ENCODE results near the gene HDLBP. TPM values are rescaled to one million over a fixed set of nuclear protein-coding genes. Genes with fewer than 3 reads are reported as not detected.

The HDLBP gene
- total RNA-seq, 2 experiments from 2014 or later = 170 to 176 TPM

DNA sequence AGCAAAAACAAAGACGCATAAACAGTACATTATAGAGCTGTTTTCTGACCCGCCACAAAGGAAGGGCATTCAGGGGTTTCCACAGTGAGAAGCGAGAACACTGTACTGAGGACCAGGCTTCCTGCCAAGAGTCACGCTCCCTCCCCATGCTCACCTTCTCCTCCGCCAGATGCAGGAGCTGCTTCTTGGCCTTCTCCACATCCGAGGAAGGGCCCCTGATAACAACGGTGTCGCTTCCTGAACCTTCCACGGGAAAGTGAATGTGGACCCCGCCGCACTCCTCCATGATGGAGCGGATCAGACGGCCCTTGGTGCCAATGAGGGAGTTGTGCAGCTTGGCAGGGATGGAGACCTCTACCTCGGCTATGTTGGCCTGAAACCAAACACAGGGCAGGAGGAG is 73.2 kb downstream of the HDLBP start:
- Histone ChIP-seq H3K4me2 (ENCODE audit: low read length) (no peak overlapping the region), H4K20me1 (ENCODE audit: insufficient read depth, low read length) (no peaks in the 10 kb centered on the region; the same call in 1 of the 2 replicates), H3K9me3 (ENCODE audit: low read length) (no peaks in the 10 kb centered on the region), H3K79me2 (ENCODE audit: insufficient read depth, low read depth, low read length) (no peaks in the 10 kb centered on the region), H2AFZ (ENCODE audit: low read length) (no peak overlapping the region), H3K4me3 (ENCODE audit: low read depth, low read length, poor library complexity, severe bottlenecking) (no peak overlapping the region), H3K27ac (ENCODE audit: low read depth, low read length, poor library complexity, severe bottlenecking) (no peak overlapping the region), H3K9me2 (ENCODE audit: insufficient read depth, low read length) (no peaks in the 10 kb centered on the region), H3K4me1 (ENCODE audit: insufficient read depth, low read length, poor library complexity, severe bottlenecking) (no peaks in the 10 kb centered on the region), H3K36me3 (ENCODE audit: insufficient read depth, low read length) (peaks cover 92% of the 10 kb centered on the region)
- no TSS peak for BruUV-seq (replicated peaks)
- POLR2A ChIA-PET = no interaction called here
- TF ChIP-seq, protein P1, sequence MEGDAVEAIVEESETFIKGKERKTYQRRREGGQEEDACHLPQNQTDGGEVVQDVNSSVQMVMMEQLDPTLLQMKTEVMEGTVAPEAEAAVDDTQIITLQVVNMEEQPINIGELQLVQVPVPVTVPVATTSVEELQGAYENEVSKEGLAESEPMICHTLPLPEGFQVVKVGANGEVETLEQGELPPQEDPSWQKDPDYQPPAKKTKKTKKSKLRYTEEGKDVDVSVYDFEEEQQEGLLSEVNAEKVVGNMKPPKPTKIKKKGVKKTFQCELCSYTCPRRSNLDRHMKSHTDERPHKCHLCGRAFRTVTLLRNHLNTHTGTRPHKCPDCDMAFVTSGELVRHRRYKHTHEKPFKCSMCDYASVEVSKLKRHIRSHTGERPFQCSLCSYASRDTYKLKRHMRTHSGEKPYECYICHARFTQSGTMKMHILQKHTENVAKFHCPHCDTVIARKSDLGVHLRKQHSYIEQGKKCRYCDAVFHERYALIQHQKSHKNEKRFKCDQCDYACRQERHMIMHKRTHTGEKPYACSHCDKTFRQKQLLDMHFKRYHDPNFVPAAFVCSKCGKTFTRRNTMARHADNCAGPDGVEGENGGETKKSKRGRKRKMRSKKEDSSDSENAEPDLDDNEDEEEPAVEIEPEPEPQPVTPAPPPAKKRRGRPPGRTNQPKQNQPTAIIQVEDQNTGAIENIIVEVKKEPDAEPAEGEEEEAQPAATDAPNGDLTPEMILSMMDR (conservative IDR thresholded peaks at IDR 0.05; ENCODE audit: low read length) = no peak
- no peak for TF ChIP-seq EZH2phosphoT487 (IDR thresholded peaks at IDR 0.05; ENCODE audit: borderline replicate concordance, low read depth, low read length)
- DNase-seq (ENCODE audit: low spot score) = no peak
- intact Hi-C loops (cut with micrococcal nuclease; ENCODE audit: unreplicated experiment) = no loop called here
- CTCF ChIA-PET (ENCODE audit: unreplicated experiment) = no interaction called here

DNA sequence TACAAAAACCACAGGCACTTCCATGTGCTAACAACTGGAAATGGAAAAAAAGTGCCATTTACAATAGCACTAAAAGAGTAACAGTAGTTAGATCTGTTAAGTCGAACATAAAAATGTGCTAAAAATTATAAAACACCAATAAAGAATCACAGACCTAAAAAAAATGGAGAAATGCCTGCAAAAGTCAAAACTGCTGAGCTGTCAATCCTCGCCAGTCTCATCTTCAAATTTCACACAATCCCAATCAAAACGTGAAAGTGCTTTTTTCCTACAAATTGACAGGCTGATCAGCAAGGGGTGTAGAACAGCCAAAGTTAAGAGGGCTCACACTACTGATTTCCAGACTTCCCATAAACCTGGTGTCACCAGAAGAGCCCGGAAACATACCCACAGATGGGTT is 73.8 kb downstream of the HDLBP start:
- Histone ChIP-seq H3K4me3 (ENCODE audit: low read depth, low read length, poor library complexity, severe bottlenecking) (no peak overlapping the region), H3K9me2 (ENCODE audit: insufficient read depth, low read length) (no peaks in the 10 kb centered on the region), H3K36me3 (ENCODE audit: insufficient read depth, low read length) (peaks cover 92% of the 10 kb centered on the region), H2AFZ (ENCODE audit: low read length) (no peak overlapping the region), H3K4me1 (ENCODE audit: insufficient read depth, low read length, poor library complexity, severe bottlenecking) (no peaks in the 10 kb centered on the region), H3K27ac (ENCODE audit: low read depth, low read length, poor library complexity, severe bottlenecking) (no peak overlapping the region), H4K20me1 (ENCODE audit: insufficient read depth, low read length) (no peaks in the 10 kb centered on the region; the same call in 1 of the 2 replicates), H3K4me2 (ENCODE audit: low read length) (no peak overlapping the region), H3K9me3 (ENCODE audit: low read length) (no peaks in the 10 kb centered on the region), H3K79me2 (ENCODE audit: insufficient read depth, low read depth, low read length) (no peaks in the 10 kb centered on the region)
- CTCF ChIA-PET (ENCODE audit: unreplicated experiment) = no interaction called here
- no TSS peak for BruUV-seq (replicated peaks)
- intact Hi-C loops (cut with micrococcal nuclease; ENCODE audit: unreplicated experiment) = no loop called here
- POLR2A ChIA-PET = no interaction called here
- no peak for TF ChIP-seq EZH2phosphoT487 (IDR thresholded peaks at IDR 0.05; ENCODE audit: borderline replicate concordance, low read depth, low read length)
- TF ChIP-seq, protein P1 (conservative IDR thresholded peaks at IDR 0.05; ENCODE audit: low read length) = no peak
- DNase-seq (ENCODE audit: low spot score) = no peak

DNA sequence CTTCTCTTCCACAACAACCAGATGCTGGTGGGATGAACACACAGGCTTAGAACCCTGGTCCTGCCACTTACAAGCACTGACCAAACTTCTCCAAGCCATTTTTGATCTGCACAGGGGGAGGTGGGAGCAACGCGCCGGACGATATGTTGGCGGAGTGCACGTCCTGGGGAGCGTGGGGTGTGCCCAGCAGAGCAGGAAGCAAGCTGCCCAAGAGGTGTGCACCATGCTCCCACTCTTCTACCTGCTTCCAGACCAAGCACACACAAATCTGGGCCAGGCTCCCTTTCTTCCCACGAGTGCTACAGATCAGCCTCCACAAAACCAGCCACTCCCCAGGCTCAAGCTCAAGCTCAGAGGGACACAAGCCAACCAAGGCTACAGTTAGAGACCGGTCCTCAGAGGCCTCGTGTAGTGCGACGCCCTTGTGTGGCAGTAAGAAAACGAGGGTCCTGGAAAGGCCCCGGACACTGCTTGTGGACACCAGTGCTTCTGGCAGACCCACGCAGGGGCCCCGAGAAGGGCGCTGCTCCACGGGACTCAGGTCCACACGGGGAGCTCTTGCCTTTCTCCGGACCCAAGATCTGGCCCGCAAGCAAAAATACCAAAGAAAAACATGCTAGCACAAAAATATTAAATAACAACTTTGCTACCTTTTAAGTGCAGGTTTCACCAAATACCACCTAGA is 75.0 kb downstream of the HDLBP start:
- Histone ChIP-seq H3K79me2 (ENCODE audit: insufficient read depth, low read depth, low read length) (no peaks in the 10 kb centered on the region), H3K4me1 (ENCODE audit: insufficient read depth, low read length, poor library complexity, severe bottlenecking) (no peaks in the 10 kb centered on the region), H3K9me2 (ENCODE audit: insufficient read depth, low read length) (no peaks in the 10 kb centered on the region), H2AFZ (ENCODE audit: low read length) (no peak overlapping the region), H3K4me2 (ENCODE audit: low read length) (no peak overlapping the region), H4K20me1 (ENCODE audit: insufficient read depth, low read length) (no peaks in the 10 kb centered on the region), H3K9me3 (ENCODE audit: low read length) (no peaks in the 10 kb centered on the region), H3K4me3 (ENCODE audit: low read depth, low read length, poor library complexity, severe bottlenecking) (no peak overlapping the region), H3K36me3 (ENCODE audit: insufficient read depth, low read length) (peaks cover 91% of the 10 kb centered on the region), H3K27ac (ENCODE audit: low read depth, low read length, poor library complexity, severe bottlenecking) (no peak overlapping the region)
- POLR2A ChIA-PET = no interaction called here
- DNase-seq (ENCODE audit: low spot score) = no peak
- intact Hi-C loops (cut with micrococcal nuclease; ENCODE audit: unreplicated experiment) = no loop called here
- TF ChIP-seq EZH2phosphoT487 (IDR thresholded peaks at IDR 0.05; ENCODE audit: borderline replicate concordance, low read depth, low read length) = no peak
- TF ChIP-seq, protein P1 (conservative IDR thresholded peaks at IDR 0.05; ENCODE audit: low read length) = no peak
- BruUV-seq (replicated peaks) = no TSS peak
- CTCF ChIA-PET (ENCODE audit: unreplicated experiment) = no interaction called here
